PC-3 (cell line): Measurements from ENCODE around the gene MAP4K2. TPM values are rescaled to one million over a fixed set of nuclear protein-coding genes. Genes with fewer than 3 reads are reported as not detected.

Experiments used
- ATAC-seq: fragments of 200-7000 bp; cut with Tn5 transposase; 2 replicates; pipeline ENCODE4 v1.9.1; 2020; ENCODE audit warnings: mild to moderate bottlenecking, moderate library complexity
- BruUV-seq: library from RNA; stranded (reverse); fragments of 400-500 nt; replicated peaks from 2 replicates; lab custom pipeline; 2021; lab: Mats Ljungman, UMichigan
- CTCF ChIA-PET: fragments of 300-600 bp; sonication (Branson Sonifier 250); formaldehyde crosslinking; loops from one replicate; lab custom pipeline; 2022; ENCODE audit warnings: antibody characterized with exemption; lab: Charles Lee
- POLR2A ChIA-PET: fragments of 300-600 bp; sonication (Branson Sonifier 250); formaldehyde crosslinking; loops from one replicate; lab custom pipeline; 2022; ENCODE audit warnings: antibody characterized with exemption; ENCODE audit not compliant: unreplicated experiment; lab: Charles Lee
- DNase-seq: peaks from one replicate; pipeline ENCODE4 v3.0.0-alpha.2; 2015
- H2AFZ ChIP-seq: fragments of 300-600 bp; sonication (generic); 2 replicates; pipeline ENCODE4 v1.6.0; 2016; ENCODE audit warnings: antibody characterized with exemption, low read length
- H3F3A ChIP-seq: fragments of 300-600 bp; sonication (generic); one replicate; pipeline ENCODE4 v1.6.0; 2017; ENCODE audit warnings: antibody characterized with exemption, low read length, control low read depth, mild to moderate bottlenecking; ENCODE audit not compliant: unreplicated experiment
- H3K27ac ChIP-seq: fragments of 300-600 bp; sonication (generic); 2 replicates; pipeline ENCODE4 v1.5.1; 2016; ENCODE audit warnings: mild to moderate bottlenecking, low read length
- H3K27me3 ChIP-seq: fragments of 300-600 bp; sonication (generic); 2 replicates; pipeline ENCODE4 v1.6.1; 2016; ENCODE audit warnings: low read length, mixed read lengths
- H3K36me3 ChIP-seq: fragments of 300-600 bp; sonication (generic); 2 replicates; pipeline ENCODE4 v1.6.1; 2016; ENCODE audit warnings: low read depth, mixed run types, low read length, mixed read lengths
- H3K4me1 ChIP-seq: fragments of 300-600 bp; sonication (generic); 2 replicates; pipeline ENCODE4 v1.5.1; 2016; ENCODE audit warnings: low read length; ENCODE audit not compliant: insufficient read depth
- H3K4me2 ChIP-seq: fragments of 300-600 bp; sonication (generic); 2 replicates; pipeline ENCODE4 v1.6.0; 2016; ENCODE audit warnings: low read length
- H3K4me3 ChIP-seq: fragments of 300-600 bp; sonication (generic); 2 replicates; pipeline ENCODE4 v1.5.1; 2016; ENCODE audit warnings: mild to moderate bottlenecking, low read length, mixed read lengths
- H3K79me2 ChIP-seq: fragments of 300-600 bp; sonication (generic); 2 replicates; pipeline ENCODE4 v1.6.1; 2017; ENCODE audit warnings: low read length, mixed read lengths
- H3K9ac ChIP-seq: fragments of 300-600 bp; sonication (generic); 2 replicates; pipeline ENCODE4 v1.6.0; 2016; ENCODE audit warnings: mild to moderate bottlenecking, low read length
- H3K9me2 ChIP-seq: fragments of 300-600 bp; sonication (generic); replicated peaks from 2 replicates; pipeline ENCODE4 v1.6.1; 2016; ENCODE audit warnings: mixed run types, low read length, mixed read lengths
- H3K9me3 ChIP-seq: fragments of 300-600 bp; sonication (generic); 2 replicates; pipeline ENCODE4 v1.6.1; 2016; ENCODE audit warnings: low read length, mixed read lengths
- H4K20me1 ChIP-seq: fragments of 300-600 bp; sonication (generic); 2 replicates; pipeline ENCODE4 v1.6.1; 2016; ENCODE audit warnings: low read length, mixed read lengths
- CTCF ChIP-seq: fragments of 300-600 bp; sonication (generic); conservative IDR thresholded peaks from 2 replicates; pipeline ENCODE4 v1.5.1; 2017; ENCODE audit warnings: antibody characterized with exemption, low read depth, mild to moderate bottlenecking, low read length
- EZH2 ChIP-seq: fragments of 300-600 bp; sonication (generic); IDR thresholded peaks from one replicate; pipeline ENCODE4 v1.6.1; 2017; ENCODE audit warnings: antibody characterized with exemption, mild to moderate bottlenecking, low read length; ENCODE audit not compliant: unreplicated experiment
- EZH2phosphoT487 ChIP-seq: fragments of 300-600 bp; sonication (generic); IDR thresholded peaks from 2 replicates; pipeline ENCODE4 v1.6.1; 2018; ENCODE audit warnings: mild to moderate bottlenecking, antibody characterized with exemption, low read length, borderline replicate concordance
- intact Hi-C: fragments of 100-400 bp; cut with micrococcal nuclease; formaldehyde crosslinking; loops from 2 replicates; pipeline ENCODE4 v1.9.0; 2023
- total RNA-seq: library from RNA; depleted of rRNA; stranded (reverse); fragments of >200 nt; gene quantifications from 2 replicates; pipeline ENCODE4 v1.2.3, GENCODE V29; 2014

The MAP4K2 gene
- total RNA-seq, 1 experiment from 2014 or later: 55.6 TPM

GRCh38 chr11:64837887-64838351 is 34.9 kb upstream of the MAP4K2 start:
- Histone ChIP-seq H3K79me2 (peaks cover 15% of the 10 kb centered on the region), H3K4me1 (peaks cover 29% of the 10 kb centered on the region), H3K4me2 (no peak overlapping the region), H3K36me3 (peaks cover 35% of the 10 kb centered on the region), H3K9me2 (no peaks in the 10 kb centered on the region), H3K27ac (no peak overlapping the region), H3K4me3 (no peak overlapping the region), H4K20me1 (no peaks in the 10 kb centered on the region), H3K9ac (no peak overlapping the region), H3F3A (no peaks in the 10 kb centered on the region), H3K9me3 (no peaks in the 10 kb centered on the region), H2AFZ (no peak overlapping the region), H3K27me3 (no peaks in the 10 kb centered on the region)
- DNase-seq: no peak
- intact Hi-C loops: no loop called here
- CTCF ChIA-PET: no interaction called here
- POLR2A ChIA-PET: no interaction called here
- no peak for TF ChIP-seq EZH2phosphoT487
- TF ChIP-seq CTCF: no peak
- no peak for TF ChIP-seq EZH2
- no peak for ATAC-seq
- BruUV-seq: no TSS peak

GRCh38 chr11:64836448-64837072 is 33.5 kb upstream of the MAP4K2 start:
- H3K79me2 ChIP-seq: peaks cover 2% of the 10 kb centered on the region
- DNase-seq (no peak), ATAC-seq (no peak)
- POLR2A ChIA-PET: no interaction called here
- H3K4me3 ChIP-seq: no peak overlapping the region
- TF ChIP-seq EZH2 (no peak), EZH2phosphoT487 (no peak), CTCF (no peak)
- no peaks in the 10 kb centered on the region for H3K27me3 ChIP-seq
- CTCF ChIA-PET: no interaction called here
- no peak overlapping the region for H3K9ac ChIP-seq
- no peak overlapping the region for H3K4me2 ChIP-seq
- no TSS peak for BruUV-seq
- H2AFZ ChIP-seq: no peak overlapping the region
- H3K27ac ChIP-seq: no peak overlapping the region
- no peaks in the 10 kb centered on the region for H3K9me2 ChIP-seq
- intact Hi-C loops: no loop called here
- peaks cover 16% of the 10 kb centered on the region for H3K4me1 ChIP-seq
- H3K9me3 ChIP-seq: no peaks in the 10 kb centered on the region
- peaks cover 35% of the 10 kb centered on the region for H3K36me3 ChIP-seq
- no peaks in the 10 kb centered on the region for H4K20me1 ChIP-seq
- no peaks in the 10 kb centered on the region for H3F3A ChIP-seq
